ENCODE results near the gene UBTD2. TPM values are rescaled to one million over a fixed set of nuclear protein-coding genes. Genes with fewer than 3 reads are reported as not detected.
"Not testable (repeated sequence)": the region's sequence is repeated elsewhere in the genome, so short reads cannot be mapped to it uniquely, and the experiment has no call there.

Gene UBTD2
- total RNA-seq, 4 donors from 2014 or later, result 9.1 to 14.7 (median 12.3) TPM

- TF ChIP-seq, protein P1, sequence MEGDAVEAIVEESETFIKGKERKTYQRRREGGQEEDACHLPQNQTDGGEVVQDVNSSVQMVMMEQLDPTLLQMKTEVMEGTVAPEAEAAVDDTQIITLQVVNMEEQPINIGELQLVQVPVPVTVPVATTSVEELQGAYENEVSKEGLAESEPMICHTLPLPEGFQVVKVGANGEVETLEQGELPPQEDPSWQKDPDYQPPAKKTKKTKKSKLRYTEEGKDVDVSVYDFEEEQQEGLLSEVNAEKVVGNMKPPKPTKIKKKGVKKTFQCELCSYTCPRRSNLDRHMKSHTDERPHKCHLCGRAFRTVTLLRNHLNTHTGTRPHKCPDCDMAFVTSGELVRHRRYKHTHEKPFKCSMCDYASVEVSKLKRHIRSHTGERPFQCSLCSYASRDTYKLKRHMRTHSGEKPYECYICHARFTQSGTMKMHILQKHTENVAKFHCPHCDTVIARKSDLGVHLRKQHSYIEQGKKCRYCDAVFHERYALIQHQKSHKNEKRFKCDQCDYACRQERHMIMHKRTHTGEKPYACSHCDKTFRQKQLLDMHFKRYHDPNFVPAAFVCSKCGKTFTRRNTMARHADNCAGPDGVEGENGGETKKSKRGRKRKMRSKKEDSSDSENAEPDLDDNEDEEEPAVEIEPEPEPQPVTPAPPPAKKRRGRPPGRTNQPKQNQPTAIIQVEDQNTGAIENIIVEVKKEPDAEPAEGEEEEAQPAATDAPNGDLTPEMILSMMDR (IDR thresholded peaks at IDR 0.05), result no peak
- TF ChIP-seq POLR2A (IDR thresholded peaks at IDR 0.05), result no peak
- intact Hi-C loops (cut with DNase I), result no loop called here
- no peaks in the 10 kb centered on the region for H3K9me3 ChIP-seq
- no peaks in the 10 kb centered on the region for H3K4me1 ChIP-seq
- no peaks in the 10 kb centered on the region for H3K27me3 ChIP-seq
- 90 to 95% methylated on average over 2 of the region's 2 CpGs for WGBS, 2 donors
- H3K27ac ChIP-seq, result no peak overlapping the region
- no peak overlapping the region for H3K4me3 ChIP-seq
- peaks cover 0 to 56% (median 0%) of the 10 kb centered on the region in 3 donors for H3K36me3 ChIP-seq
- no peak for DNase-seq
Observed at GRCh38 chr5:172209714-172210113, 73.8 kb downstream of the UBTD2 start.

DNA sequence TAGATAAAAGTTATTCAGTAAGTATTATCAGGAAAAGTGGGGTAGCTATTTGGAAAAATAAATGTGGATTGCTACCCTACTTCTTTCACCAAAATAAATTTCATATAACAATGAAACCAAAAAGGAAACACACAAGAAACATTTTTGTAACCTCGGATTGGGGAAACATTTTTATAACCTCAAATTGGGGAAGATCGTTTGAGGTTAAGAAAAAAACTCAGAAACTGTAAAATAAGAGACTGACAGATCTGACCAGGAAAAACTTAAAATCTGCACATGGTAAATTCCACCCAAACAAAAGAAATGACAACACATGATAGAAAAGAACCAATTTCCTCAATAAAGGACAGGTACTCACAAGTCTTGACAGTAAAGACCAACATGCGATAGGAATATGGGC is 76.1 kb downstream of the UBTD2 start:
- TF ChIP-seq, protein P1 (IDR thresholded peaks at IDR 0.05), result no peak
- TF ChIP-seq POLR2A (IDR thresholded peaks at IDR 0.05), result no peak
- Histone ChIP-seq H3K27me3 (no peaks in the 10 kb centered on the region), H3K4me1 (no peaks in the 10 kb centered on the region), H3K4me3 (no peak overlapping the region), H3K9me3 (no peaks in the 10 kb centered on the region), H3K36me3 (peaks cover 0 to 36% (median 0%) of the 10 kb centered on the region in 3 donors), H3K27ac (no peak overlapping the region)
- 38 to 65% methylated on average over 3 of the region's 3 CpGs for WGBS, 2 donors
- no peak for DNase-seq
- intact Hi-C loops (cut with DNase I), result no loop called here

- intact Hi-C loops (cut with DNase I); H3K4me1 ChIP-seq; H3K27me3 ChIP-seq; H3K27ac ChIP-seq; DNase-seq; H3K4me3 ChIP-seq; H3K9me3 ChIP-seq: not testable (repeated sequence)
- WGBS, 2 donors, result 83 to 91% methylated on average over 6 to 10 of the region's 11 CpGs
- peaks cover 0 to 21% (median 0%) of the 10 kb centered on the region in 3 donors for H3K36me3 ChIP-seq
Observed at GRCh38 chr5:172205984-172206383, 77.6 kb downstream of the UBTD2 start.

DNA sequence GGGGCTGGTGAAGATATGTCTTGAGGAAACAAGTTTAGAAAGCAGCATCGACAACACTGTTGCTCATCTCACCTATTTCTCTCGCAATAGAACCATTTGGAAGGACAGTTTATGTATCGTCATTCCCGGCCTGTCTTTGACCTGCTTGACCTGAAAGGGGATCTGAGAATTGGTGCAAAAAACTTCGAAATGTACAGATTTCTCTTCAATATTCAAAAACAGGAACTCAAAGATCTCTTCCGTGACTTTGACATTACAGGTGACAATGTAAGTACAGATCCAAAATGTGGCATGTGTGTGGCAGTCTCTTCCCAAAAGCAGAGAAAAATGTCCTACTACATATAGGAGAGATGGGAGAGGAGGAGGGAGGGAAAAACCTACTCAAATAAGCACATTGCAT is 83.1 kb downstream of the UBTD2 start:
- TF ChIP-seq, protein P1 (IDR thresholded peaks at IDR 0.05), result no peak
- TF ChIP-seq POLR2A (IDR thresholded peaks at IDR 0.05), result no peak
- DNase-seq, result no peak
- Histone ChIP-seq H3K4me1 (no peaks in the 10 kb centered on the region), H3K9me3 (no peaks in the 10 kb centered on the region), H3K27me3 (no peaks in the 10 kb centered on the region), H3K27ac (no peak overlapping the region), H3K4me3 (no peak overlapping the region), H3K36me3 (no peaks in the 10 kb centered on the region)
- intact Hi-C loops (cut with DNase I), result no loop called here
- 77 to 82% methylated on average over 6 of the region's 6 CpGs for WGBS, 2 donors

GRCh38 chr5:172199446-172199845 is 84.1 kb downstream of the UBTD2 start:
- no peak for DNase-seq
- 75 to 89% methylated on average over 10 of the region's 10 CpGs for WGBS, 2 donors
- H3K27me3 ChIP-seq, result no peaks in the 10 kb centered on the region

DNA sequence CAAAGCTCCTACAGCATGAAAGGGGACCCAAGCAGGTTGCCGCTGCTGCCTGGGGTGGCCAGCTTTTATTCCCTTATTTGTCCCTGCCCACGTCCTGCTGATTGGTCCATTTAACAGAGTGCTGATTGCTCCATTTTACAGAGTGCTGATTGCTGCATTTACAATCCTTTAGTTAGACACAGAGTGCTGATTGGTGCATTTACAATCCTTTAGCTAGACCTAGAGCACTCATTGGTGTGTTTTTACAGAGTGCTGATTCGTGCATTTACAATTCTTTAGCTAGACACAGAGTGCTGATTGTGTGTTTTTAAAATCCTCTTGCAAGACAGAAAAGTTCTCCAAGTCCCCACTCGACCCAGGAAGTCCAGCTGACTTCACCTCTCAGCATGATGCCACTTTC is 85.8 kb downstream of the UBTD2 start:
- H3K27ac ChIP-seq; H3K36me3 ChIP-seq; DNase-seq; H3K9me3 ChIP-seq; H3K4me3 ChIP-seq; H3K4me1 ChIP-seq; intact Hi-C loops (cut with DNase I); H3K27me3 ChIP-seq: not testable (repeated sequence)
- WGBS, 2 donors, result 78 to 81% methylated on average over 4 of the region's 4 CpGs

More at GRCh38 chr5:172199446-172199845, 84.1 kb downstream of the UBTD2 start:
- Histone ChIP-seq H3K36me3 (no peaks in the 10 kb centered on the region), H3K4me1 (no peaks in the 10 kb centered on the region), H3K9me3 (no peaks in the 10 kb centered on the region), H3K27ac (no peak overlapping the region), H3K4me3 (no peak overlapping the region)
- TF ChIP-seq POLR2A (IDR thresholded peaks at IDR 0.05), result no peak
- TF ChIP-seq, protein P1 (IDR thresholded peaks at IDR 0.05), result no peak
- intact Hi-C loops (cut with DNase I), result no loop called here
